Astrocyte (in vitro differentiated cells and primary cell): Measurements from ENCODE around the gene RNF123.

Source experiments
- EZH2 ChIP-seq: IDR thresholded peaks from 2 replicates; pipeline ENCODE4 v1.6.1; 2012; ENCODE audit warnings: mild to moderate bottlenecking, low read length, inconsistent platforms; ENCODE audit not compliant: insufficient read depth
- TF ChIP-seq, protein P1 (sequence below): IDR thresholded peaks from 2 replicates; pipeline ENCODE4 v1.5.1; 2011; ENCODE audit warnings: low read depth, mild to moderate bottlenecking, inconsistent platforms, low read length, moderate library complexity; ENCODE audit not compliant: insufficient read depth

DNA sequence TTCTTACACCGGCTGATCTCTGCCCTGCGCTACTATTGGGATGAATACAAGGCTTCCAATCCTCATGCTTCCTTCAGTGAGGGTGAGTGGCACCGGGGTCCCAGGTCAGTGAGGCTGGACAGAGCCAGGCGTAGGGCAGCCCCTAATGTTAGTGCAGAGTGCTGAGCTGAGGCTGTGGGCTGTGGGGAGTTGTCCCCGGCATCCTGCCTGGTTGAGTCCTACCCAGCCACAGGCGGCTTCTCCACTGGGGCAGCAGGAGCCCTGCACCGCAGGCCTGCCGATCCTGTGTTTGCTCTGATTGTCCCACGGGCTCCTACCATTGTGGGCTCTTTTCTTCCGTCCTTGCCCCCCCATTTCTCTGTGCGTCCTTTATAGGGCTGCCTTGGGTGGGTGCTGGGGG lies 13.3 kb downstream of the RNF123 start:
- TF ChIP-seq, protein P1, sequence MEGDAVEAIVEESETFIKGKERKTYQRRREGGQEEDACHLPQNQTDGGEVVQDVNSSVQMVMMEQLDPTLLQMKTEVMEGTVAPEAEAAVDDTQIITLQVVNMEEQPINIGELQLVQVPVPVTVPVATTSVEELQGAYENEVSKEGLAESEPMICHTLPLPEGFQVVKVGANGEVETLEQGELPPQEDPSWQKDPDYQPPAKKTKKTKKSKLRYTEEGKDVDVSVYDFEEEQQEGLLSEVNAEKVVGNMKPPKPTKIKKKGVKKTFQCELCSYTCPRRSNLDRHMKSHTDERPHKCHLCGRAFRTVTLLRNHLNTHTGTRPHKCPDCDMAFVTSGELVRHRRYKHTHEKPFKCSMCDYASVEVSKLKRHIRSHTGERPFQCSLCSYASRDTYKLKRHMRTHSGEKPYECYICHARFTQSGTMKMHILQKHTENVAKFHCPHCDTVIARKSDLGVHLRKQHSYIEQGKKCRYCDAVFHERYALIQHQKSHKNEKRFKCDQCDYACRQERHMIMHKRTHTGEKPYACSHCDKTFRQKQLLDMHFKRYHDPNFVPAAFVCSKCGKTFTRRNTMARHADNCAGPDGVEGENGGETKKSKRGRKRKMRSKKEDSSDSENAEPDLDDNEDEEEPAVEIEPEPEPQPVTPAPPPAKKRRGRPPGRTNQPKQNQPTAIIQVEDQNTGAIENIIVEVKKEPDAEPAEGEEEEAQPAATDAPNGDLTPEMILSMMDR = no peak
- TF ChIP-seq EZH2 = no peak
